ENCODE data around the gene LAYN.

Gene LAYN, protein sequence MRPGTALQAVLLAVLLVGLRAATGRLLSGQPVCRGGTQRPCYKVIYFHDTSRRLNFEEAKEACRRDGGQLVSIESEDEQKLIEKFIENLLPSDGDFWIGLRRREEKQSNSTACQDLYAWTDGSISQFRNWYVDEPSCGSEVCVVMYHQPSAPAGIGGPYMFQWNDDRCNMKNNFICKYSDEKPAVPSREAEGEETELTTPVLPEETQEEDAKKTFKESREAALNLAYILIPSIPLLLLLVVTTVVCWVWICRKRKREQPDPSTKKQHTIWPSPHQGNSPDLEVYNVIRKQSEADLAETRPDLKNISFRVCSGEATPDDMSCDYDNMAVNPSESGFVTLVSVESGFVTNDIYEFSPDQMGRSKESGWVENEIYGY

DNA sequence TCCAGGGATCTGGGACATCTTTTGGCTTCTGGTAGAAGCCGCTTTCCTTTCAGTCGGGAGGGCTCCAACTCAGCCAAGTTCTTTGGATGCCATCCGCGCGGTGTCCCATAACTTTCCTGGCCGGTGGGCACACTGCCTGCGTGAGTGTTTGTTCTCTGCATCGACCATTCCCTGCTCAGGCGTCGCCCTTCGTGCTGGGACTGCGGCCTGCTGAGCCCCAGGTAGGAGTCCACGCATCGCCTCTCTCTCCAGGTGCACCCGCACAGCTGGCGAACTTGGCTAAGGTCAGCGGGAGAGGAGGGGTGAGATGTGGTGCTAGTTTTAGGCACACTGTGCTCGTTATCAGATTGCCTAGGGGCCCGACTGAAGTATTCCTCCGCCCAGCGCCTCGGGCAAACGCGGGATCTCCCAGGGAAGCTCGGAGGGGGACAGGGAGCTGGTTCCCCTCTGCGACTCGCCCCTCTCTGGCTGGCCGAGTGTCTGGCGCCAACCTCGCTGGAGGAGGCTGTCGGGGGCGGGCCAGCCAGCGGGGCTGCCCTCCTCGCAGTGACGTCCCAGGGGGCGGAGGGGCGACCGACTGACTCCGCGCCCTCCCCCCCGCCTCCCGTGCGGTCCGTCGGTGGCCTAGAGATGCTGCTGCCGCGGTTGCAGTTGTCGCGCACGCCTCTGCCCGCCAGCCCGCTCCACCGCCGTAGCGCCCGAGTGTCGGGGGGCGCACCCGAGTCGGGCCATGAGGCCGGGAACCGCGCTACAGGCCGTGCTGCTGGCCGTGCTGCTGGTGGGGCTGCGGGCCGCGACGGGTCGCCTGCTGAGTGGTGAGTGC lies at the start of gene LAYN:
LAYN (plus strand) TSS at position 607 of the 823 bp plus-strand sequence; CDS start at position 731, 124 bp downstream.
- WGBS (ENCODE audit: insufficient coverage, insufficient read length): no CpG with 5 or more reads among the region's 70 CpGs
- Histone ChIP-seq H3K4me1 (ENCODE audit: control insufficient read depth, insufficient read depth, low read length) (0 out of 2 replicates have a peak, but pooled peaks cover 5% of the 10 kb centered on the region), H3K9me3 (ENCODE audit: control insufficient read depth, insufficient read depth, low read length) (no peaks in the 10 kb centered on the region), H3K36me3 (ENCODE audit: control insufficient read depth, insufficient read depth, low read length) (no peaks in the 10 kb centered on the region), H3K4me3 (ENCODE audit: low read length) (peak within 1 kb of the TSS; percentile 54), H3K27me3 (ENCODE audit: control insufficient read depth, insufficient read depth, low read length) (peaks cover 26% of the 10 kb centered on the region; the same call in 1 of the 2 replicates), H3K27ac (ENCODE audit: low read length) (no peak within 1 kb of the TSS)
- DNase-seq (ENCODE audit: low read depth, low spot score): no peak

DNA sequence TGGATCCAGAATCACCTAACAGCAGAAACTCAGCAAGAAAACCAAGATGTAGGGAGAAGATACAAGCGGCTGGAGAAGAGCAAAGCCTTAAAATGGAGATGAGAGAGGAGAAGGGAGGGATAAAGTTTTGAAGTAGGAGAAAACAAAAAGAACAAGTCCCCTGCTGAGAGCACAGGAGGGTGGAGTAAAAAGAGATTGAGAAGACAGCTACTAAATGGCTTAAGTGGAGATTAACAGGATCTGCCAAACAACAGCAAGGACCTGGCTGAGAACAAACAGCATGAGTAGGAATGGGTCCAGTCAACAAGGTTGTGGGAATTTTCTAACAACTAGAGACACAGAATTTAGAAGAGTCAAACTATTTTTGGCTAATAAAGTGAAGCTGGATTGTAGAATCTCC lies 46.5 kb upstream of the LAYN start:
- no peaks in the 10 kb centered on the region for H3K27me3 ChIP-seq (ENCODE audit: control insufficient read depth, insufficient read depth, low read length)
- no peak overlapping the region for H3K4me3 ChIP-seq (ENCODE audit: low read length)
- no CpG with 5 or more reads among the region's 1 CpG for WGBS (ENCODE audit: insufficient coverage, insufficient read length)
- H3K36me3 ChIP-seq (ENCODE audit: control insufficient read depth, insufficient read depth, low read length): no peaks in the 10 kb centered on the region
- H3K27ac ChIP-seq (ENCODE audit: low read length): no peak overlapping the region
- no peak for DNase-seq (ENCODE audit: low read depth, low spot score)
- H3K9me3 ChIP-seq (ENCODE audit: control insufficient read depth, insufficient read depth, low read length): no peaks in the 10 kb centered on the region
- peaks cover 2% of the 10 kb centered on the region for H3K4me1 ChIP-seq (ENCODE audit: control insufficient read depth, insufficient read depth, low read length)

DNA sequence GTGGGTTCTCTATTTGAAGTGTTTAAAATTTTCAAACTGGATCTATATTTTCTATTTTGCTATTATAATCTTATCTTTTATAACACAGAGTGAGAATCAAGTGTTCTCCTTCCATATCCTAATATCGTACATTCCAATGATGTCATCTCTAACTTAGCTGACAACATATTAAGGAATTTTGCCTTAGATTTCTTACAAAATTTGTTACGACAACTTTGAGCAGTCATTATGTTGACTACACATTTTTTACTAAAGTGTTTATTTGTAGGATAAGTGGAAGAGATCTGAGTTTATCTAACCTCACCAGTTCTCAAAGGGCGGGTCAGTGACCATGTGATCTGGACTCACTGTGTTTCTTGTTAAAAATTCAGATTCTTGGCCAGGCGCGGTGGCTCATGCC lies 41.0 kb upstream of the LAYN start:
- H3K36me3 ChIP-seq (ENCODE audit: control insufficient read depth, insufficient read depth, low read length): no peaks in the 10 kb centered on the region
- WGBS (ENCODE audit: insufficient coverage, insufficient read length): no CpG with 5 or more reads among the region's 5 CpGs
- no peak overlapping the region for H3K27ac ChIP-seq (ENCODE audit: low read length)
- H3K4me3 ChIP-seq (ENCODE audit: low read length): no peak overlapping the region
- H3K4me1 ChIP-seq (ENCODE audit: control insufficient read depth, insufficient read depth, low read length): no peaks in the 10 kb centered on the region
- no peaks in the 10 kb centered on the region; the same call in 1 of the 2 replicates for H3K9me3 ChIP-seq (ENCODE audit: control insufficient read depth, insufficient read depth, low read length)
- no peaks in the 10 kb centered on the region for H3K27me3 ChIP-seq (ENCODE audit: control insufficient read depth, insufficient read depth, low read length)
- no peak for DNase-seq (ENCODE audit: low read depth, low spot score)

DNA sequence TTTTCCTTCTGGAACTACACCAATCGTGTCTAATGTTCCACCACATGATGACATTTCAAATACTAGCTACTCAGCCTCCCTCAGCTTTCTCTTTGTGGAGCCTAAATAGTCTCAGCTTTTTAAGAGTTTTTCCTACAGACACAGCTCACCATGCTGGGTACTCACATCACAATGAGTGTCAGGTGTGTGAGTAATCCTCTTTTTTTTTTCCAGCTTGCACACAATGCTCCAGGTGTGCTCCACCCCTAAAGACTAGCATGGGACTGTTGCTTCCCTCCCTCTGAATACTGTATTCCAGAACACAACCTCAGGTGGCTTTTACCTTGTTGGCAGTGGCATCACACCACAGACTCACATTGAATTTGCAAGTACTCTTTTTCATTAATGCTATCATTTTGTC lies 40.0 kb upstream of the LAYN start:
- H3K27ac ChIP-seq (ENCODE audit: low read length): no peak overlapping the region
- WGBS (ENCODE audit: insufficient coverage, insufficient read length): no CpG with 5 or more reads among the region's 1 CpG
- no peaks in the 10 kb centered on the region for H3K36me3 ChIP-seq (ENCODE audit: control insufficient read depth, insufficient read depth, low read length)
- H3K4me3 ChIP-seq (ENCODE audit: low read length): no peak overlapping the region
- no peak for DNase-seq (ENCODE audit: low read depth, low spot score)
- no peaks in the 10 kb centered on the region; the same call in 1 of the 2 replicates for H3K9me3 ChIP-seq (ENCODE audit: control insufficient read depth, insufficient read depth, low read length)
- no peaks in the 10 kb centered on the region for H3K4me1 ChIP-seq (ENCODE audit: control insufficient read depth, insufficient read depth, low read length)
- no peaks in the 10 kb centered on the region for H3K27me3 ChIP-seq (ENCODE audit: control insufficient read depth, insufficient read depth, low read length)

DNA sequence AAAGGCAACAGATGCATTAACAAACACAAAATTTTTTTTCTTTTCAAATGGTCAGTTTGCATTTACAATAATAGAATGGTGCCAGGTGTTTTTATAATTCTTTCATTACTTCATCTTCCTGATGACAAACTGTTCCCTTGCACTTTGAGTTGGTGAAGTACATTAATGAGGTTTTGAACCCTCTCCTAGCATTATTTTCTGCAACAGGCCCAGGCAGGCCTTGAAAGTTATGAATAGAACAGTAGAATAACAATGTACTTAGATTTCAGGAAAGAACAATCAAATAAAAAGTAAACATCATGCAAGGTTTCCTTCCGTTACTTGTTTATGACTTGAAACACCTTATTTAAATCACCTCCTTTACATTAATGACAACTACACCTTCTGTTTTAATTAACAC lies 37.9 kb upstream of the LAYN start:
- Histone ChIP-seq H3K36me3 (ENCODE audit: control insufficient read depth, insufficient read depth, low read length) (no peaks in the 10 kb centered on the region), H3K27ac (ENCODE audit: low read length) (no peak overlapping the region), H3K27me3 (ENCODE audit: control insufficient read depth, insufficient read depth, low read length) (no peaks in the 10 kb centered on the region), H3K4me1 (ENCODE audit: control insufficient read depth, insufficient read depth, low read length) (no peaks in the 10 kb centered on the region), H3K9me3 (ENCODE audit: control insufficient read depth, insufficient read depth, low read length) (no peaks in the 10 kb centered on the region; the same call in 1 of the 2 replicates), H3K4me3 (ENCODE audit: low read length) (no peak overlapping the region)
- no peak for DNase-seq (ENCODE audit: low read depth, low spot score)
- 100% methylated on average over 1 of the region's 1 CpG for WGBS (ENCODE audit: insufficient coverage, insufficient read length)

DNA sequence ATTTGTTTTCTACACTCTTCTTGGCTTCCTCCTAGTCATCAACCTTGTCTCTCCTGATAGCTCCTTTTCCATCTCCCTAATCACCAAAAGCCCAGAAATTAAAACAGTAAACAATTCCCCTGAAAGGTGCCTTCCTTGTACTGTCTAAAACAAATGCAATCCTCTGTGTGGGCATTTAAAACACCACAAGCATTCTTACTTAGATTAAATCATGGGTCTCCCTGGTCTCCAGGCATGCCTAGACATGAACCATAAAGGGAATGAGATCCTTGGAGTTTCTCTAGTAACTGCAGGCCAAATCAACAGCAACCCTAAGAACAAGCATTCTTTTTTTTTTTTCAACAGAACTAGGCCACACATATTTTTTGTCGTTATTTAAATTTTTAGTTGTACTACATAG lies 30.2 kb upstream of the LAYN start:
- no peak overlapping the region for H3K27ac ChIP-seq (ENCODE audit: low read length)

DNA sequence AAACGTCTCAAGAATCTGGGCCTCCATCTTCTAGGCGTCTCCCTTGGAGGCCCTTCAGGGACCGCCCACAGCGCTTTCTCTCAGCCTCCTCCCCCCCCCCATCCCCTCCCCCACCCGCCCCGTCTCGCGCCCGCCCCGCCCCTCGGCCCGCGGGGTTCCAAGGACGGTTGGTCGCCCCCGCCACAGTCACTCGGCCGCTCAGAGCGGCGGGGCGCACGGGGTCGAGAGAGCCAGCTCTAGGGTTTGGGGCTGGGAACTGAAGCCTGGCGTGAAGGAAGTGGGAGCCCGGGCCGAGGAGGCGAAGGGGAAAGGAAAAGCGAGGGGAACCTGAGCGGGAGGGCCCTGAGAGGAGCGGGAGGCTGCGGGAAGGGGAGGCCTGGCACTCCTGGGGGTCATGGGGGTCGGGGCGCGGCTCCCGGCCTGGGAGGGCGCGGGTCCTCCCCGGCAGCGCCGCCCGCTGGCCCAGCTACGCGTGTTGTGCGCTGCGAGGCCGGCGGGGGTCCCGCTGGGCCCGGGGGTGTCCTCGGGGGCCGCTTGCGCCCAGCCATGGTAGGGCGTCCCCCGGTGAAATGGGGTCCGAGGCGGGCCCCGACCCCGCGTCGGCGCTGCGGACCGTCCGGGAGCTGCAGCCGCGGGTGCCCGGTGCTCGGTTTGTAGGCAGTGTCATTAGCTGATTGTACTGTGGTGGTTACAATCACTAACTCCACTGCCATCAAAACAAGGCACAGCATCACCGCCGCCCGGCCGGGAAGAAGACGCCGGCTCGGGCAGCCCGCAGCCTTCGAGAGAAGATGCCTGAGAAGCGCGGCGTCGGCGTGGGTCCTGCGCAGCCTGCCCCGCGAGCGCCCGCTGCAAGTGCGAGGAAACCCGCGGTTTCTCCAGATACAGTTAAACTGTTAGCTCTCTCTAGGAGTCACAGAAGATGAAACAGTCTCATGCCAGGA lies 28.0 kb upstream of the LAYN start, which contains the start of gene BTG4:
BTG4 (minus strand) TSS at position 91 of the 944 bp plus-strand sequence. CDS start 13,610 bp downstream, outside the sequence.
- Histone ChIP-seq H3K27me3 (ENCODE audit: control insufficient read depth, insufficient read depth, low read length) (peaks cover 11% of the 10 kb centered on the region; the same call in 1 of the 2 replicates), H3K4me3 (ENCODE audit: low read length) (peak within 1 kb of the TSS; percentile 56), H3K4me1 (ENCODE audit: control insufficient read depth, insufficient read depth, low read length) (peaks cover 2% of the 10 kb centered on the region; the same call in 1 of the 2 replicates), H3K27ac (ENCODE audit: low read length) (no peak within 1 kb of the TSS), H3K36me3 (ENCODE audit: control insufficient read depth, insufficient read depth, low read length) (no peaks in the 10 kb centered on the region), H3K9me3 (ENCODE audit: control insufficient read depth, insufficient read depth, low read length) (no peaks in the 10 kb centered on the region)
- no CpG with 5 or more reads among the region's 90 CpGs for whole genome bisulfite sequencing (ENCODE audit: insufficient coverage, insufficient read length)
- no peak for DNase-seq (ENCODE audit: low read depth, low spot score)

More for the DNA sequence above, 30.2 kb upstream of the LAYN start:
- no peaks in the 10 kb centered on the region for H3K9me3 ChIP-seq (ENCODE audit: control insufficient read depth, insufficient read depth, low read length)
- DNase-seq (ENCODE audit: low read depth, low spot score): no peak
- peaks cover 11% of the 10 kb centered on the region; the same call in 1 of the 2 replicates for H3K27me3 ChIP-seq (ENCODE audit: control insufficient read depth, insufficient read depth, low read length)
- no CpG with 5 or more reads among the region's 1 CpG for WGBS (ENCODE audit: insufficient coverage, insufficient read length)
- peaks cover 2% of the 10 kb centered on the region; the same call in 1 of the 2 replicates for H3K4me1 ChIP-seq (ENCODE audit: control insufficient read depth, insufficient read depth, low read length)
- no peak overlapping the region for H3K4me3 ChIP-seq (ENCODE audit: low read length)
- H3K36me3 ChIP-seq (ENCODE audit: control insufficient read depth, insufficient read depth, low read length): no peaks in the 10 kb centered on the region

DNA sequence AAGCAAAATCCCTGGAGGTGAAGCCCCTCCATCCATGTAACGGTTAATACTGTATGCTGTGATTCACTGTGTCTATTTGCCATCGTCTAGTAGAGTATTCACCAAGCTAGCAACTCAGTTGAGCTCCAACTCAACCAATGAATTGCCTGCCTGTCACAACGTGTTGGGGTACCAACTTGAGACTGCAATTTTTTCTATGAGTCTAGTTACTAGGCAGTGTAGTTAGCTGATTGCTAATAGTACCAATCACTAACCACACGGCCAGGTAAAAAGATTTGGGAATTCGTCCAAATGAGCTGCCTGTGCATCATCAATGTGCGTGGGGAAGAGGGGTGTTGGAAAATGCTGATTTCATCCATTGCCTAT lies 27.3 kb upstream of the LAYN start:
- no peak overlapping the region for H3K27ac ChIP-seq (ENCODE audit: low read length)
- no peaks in the 10 kb centered on the region for H3K36me3 ChIP-seq (ENCODE audit: control insufficient read depth, insufficient read depth, low read length)
- H3K4me1 ChIP-seq (ENCODE audit: control insufficient read depth, insufficient read depth, low read length): peaks cover 2% of the 10 kb centered on the region; the same call in 1 of the 2 replicates
- no peak overlapping the region; the same call in 1 of the 2 replicates for H3K4me3 ChIP-seq (ENCODE audit: low read length)
- no peaks in the 10 kb centered on the region for H3K9me3 ChIP-seq (ENCODE audit: control insufficient read depth, insufficient read depth, low read length)
- no peak for DNase-seq (ENCODE audit: low read depth, low spot score)
- WGBS (ENCODE audit: insufficient coverage, insufficient read length): no CpG with 5 or more reads among the region's 6 CpGs
- peaks cover 11% of the 10 kb centered on the region; the same call in 1 of the 2 replicates for H3K27me3 ChIP-seq (ENCODE audit: control insufficient read depth, insufficient read depth, low read length)

DNA sequence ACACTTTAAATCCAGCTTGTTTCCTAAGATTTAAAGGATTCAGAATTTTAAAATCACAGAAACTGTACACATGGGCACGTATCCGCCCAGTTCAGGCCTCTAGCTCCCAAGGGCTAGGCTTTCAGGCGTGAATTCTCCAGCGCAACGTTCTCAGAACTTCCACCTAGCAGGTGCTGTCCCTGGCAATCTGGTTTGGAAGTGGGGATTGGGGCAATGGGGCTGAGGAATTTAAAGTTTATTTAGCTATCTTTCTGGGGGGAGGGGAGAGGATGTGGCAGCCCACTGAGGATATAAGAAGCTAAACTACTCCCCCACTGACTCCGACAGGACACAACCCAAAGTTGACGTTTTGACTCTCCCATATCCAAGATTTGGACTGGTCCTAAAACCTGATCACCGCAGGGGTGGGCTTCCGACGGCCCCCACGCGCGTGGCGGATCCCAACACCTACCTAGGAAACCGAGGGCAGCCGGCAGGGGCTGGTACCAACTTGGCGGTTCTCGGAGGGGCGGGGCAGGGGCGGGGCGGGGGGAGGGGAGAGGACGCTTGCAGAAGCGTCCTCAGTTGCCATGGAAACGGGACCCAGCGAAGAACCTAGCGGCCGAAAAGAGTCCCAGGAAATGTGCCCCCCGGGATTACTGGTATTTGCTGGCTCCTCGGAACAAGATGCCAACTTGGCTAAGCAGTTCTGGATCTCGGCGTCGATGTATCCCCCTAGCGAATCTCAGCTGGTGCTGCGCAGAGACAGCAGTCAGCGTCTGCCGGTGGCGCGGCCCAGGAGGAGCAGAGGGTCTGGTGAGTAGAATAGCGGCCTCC lies 26.1 kb upstream of the LAYN start, which contains the start of gene HOATZ:
HOATZ (plus strand) TSS at position 563 of the 816 bp plus-strand sequence; CDS start at position 570, 7 bp downstream.
- peaks cover 2% of the 10 kb centered on the region; the same call in 1 of the 2 replicates for H3K4me1 ChIP-seq (ENCODE audit: control insufficient read depth, insufficient read depth, low read length)
- no peak for DNase-seq (ENCODE audit: low read depth, low spot score)
- H3K4me3 ChIP-seq (ENCODE audit: low read length): peak within 1 kb of the TSS; percentile 41; the same call in 1 of the 2 replicates
- H3K36me3 ChIP-seq (ENCODE audit: control insufficient read depth, insufficient read depth, low read length): no peaks in the 10 kb centered on the region
- H3K9me3 ChIP-seq (ENCODE audit: control insufficient read depth, insufficient read depth, low read length): no peaks in the 10 kb centered on the region
- no CpG with 5 or more reads among the region's 39 CpGs for WGBS (ENCODE audit: insufficient coverage, insufficient read length)
- H3K27ac ChIP-seq (ENCODE audit: low read length): no peak within 1 kb of the TSS
- peaks cover 11% of the 10 kb centered on the region; the same call in 1 of the 2 replicates for H3K27me3 ChIP-seq (ENCODE audit: control insufficient read depth, insufficient read depth, low read length)

Data from iPS DF 6.9 (cell line).